Measurements from ENCODE around the gene SLC37A3.

SLC37A3 gene

GRCh38 chr7:140400381-140400780 lies 2.1 kb upstream of the SLC37A3 start:
- no peak for DNase-seq

- no peak for DNase-seq
Observed at GRCh38 chr7:140398821-140399220, 491 bp upstream of the SLC37A3 start.

- no peak for DNase-seq
Observed at GRCh38 chr7:140393756-140394306, 4.5 kb downstream of the SLC37A3 start.

- DNase-seq: no peak
Observed at GRCh38 chr7:140391634-140392033, 6.7 kb downstream of the SLC37A3 start.

- DNase-seq: peak; percentile 26
Observed at GRCh38 chr7:140390466-140391190, 7.7 kb downstream of the SLC37A3 start.

GRCh38 chr7:140390034-140390433 lies 8.3 kb downstream of the SLC37A3 start:
- no peak for DNase-seq

- DNase-seq: no peak
Observed at GRCh38 chr7:140389445-140389844, 8.9 kb downstream of the SLC37A3 start.

GRCh38 chr7:140384894-140385545 lies 13.3 kb downstream of the SLC37A3 start:
- no peak for DNase-seq

GRCh38 chr7:140383954-140384713 lies 14.2 kb downstream of the SLC37A3 start:
- DNase-seq: no peak

- no peak for DNase-seq
Observed at GRCh38 chr7:140375892-140376730, 22.2 kb downstream of the SLC37A3 start.

GRCh38 chr7:140375323-140375722 lies 23.0 kb downstream of the SLC37A3 start:
- no peak for DNase-seq

GRCh38 chr7:140369294-140369693 lies 29.0 kb downstream of the SLC37A3 start:
- no peak for DNase-seq

GRCh38 chr7:140367528-140367927 lies 30.8 kb downstream of the SLC37A3 start:
- no peak for DNase-seq

- no peak for DNase-seq
Observed at GRCh38 chr7:140364819-140365218, 33.5 kb downstream of the SLC37A3 start.

- DNase-seq: no peak
Observed at GRCh38 chr7:140360697-140361229, 37.6 kb downstream of the SLC37A3 start.

GRCh38 chr7:140358412-140359051 lies 39.8 kb downstream of the SLC37A3 start:
- peak; percentile 30 for DNase-seq

GRCh38 chr7:140358024-140358411 lies 40.3 kb downstream of the SLC37A3 start:
- no peak for DNase-seq

GRCh38 chr7:140350056-140350455 lies 48.3 kb downstream of the SLC37A3 start:
- no peak for DNase-seq

- no peak for DNase-seq
Observed at GRCh38 chr7:140349144-140349771, 49.1 kb downstream of the SLC37A3 start.

- DNase-seq: no peak
Observed at GRCh38 chr7:140348161-140348849, 50.0 kb downstream of the SLC37A3 start.

- DNase-seq: no peak
Observed at GRCh38 chr7:140347218-140347617, 51.1 kb downstream of the SLC37A3 start.
